DMS 273 (cell line): Measurements from ENCODE around the gene SLC6A17.
A peak's percentile ranks its signal among the peaks of the same experiment; 100 is the strongest.

Source experiments
- DNase-seq: peaks from one replicate; lab custom pipeline; 2025; ENCODE audit not compliant: unreplicated experiment; lab: John Stamatoyannopoulos, UW

SLC6A17 gene

GRCh38 chr1:110135246-110135645 is 15.0 kb upstream of the SLC6A17 start:
- DNase-seq = peak; percentile 51

GRCh38 chr1:110135666-110136065 is 14.6 kb upstream of the SLC6A17 start:
- DNase-seq = peak; percentile 55

- peak; percentile 90 for DNase-seq
These were observed 13.4 kb upstream of the SLC6A17 start for GRCh38 chr1:110136911-110137310.

GRCh38 chr1:110138956-110139355 is 11.3 kb upstream of the SLC6A17 start:
- DNase-seq = peak; percentile 20

GRCh38 chr1:110144366-110144765 is 5.9 kb upstream of the SLC6A17 start:
- DNase-seq = no peak

GRCh38 chr1:110148961-110149360 is 1.3 kb upstream of the SLC6A17 start:
- DNase-seq = peak; percentile 65

- no peak for DNase-seq
These were observed 928 bp downstream of the SLC6A17 start for GRCh38 chr1:110151175-110151669.

GRCh38 chr1:110152133-110152785 is 2.0 kb downstream of the SLC6A17 start:
- peak; percentile 45 for DNase-seq

- DNase-seq = no peak
These were observed 3.2 kb downstream of the SLC6A17 start for GRCh38 chr1:110153407-110153950.

GRCh38 chr1:110155878-110156522 is 5.7 kb downstream of the SLC6A17 start:
- peak; percentile 38 for DNase-seq

- DNase-seq = no peak
These were observed 8.0 kb downstream of the SLC6A17 start for GRCh38 chr1:110158261-110158660.

GRCh38 chr1:110159168-110159567 is 8.9 kb downstream of the SLC6A17 start:
- DNase-seq = peak; percentile 90

GRCh38 chr1:110160538-110161100 is 10.3 kb downstream of the SLC6A17 start:
- DNase-seq = no peak

GRCh38 chr1:110161165-110161564 is 10.9 kb downstream of the SLC6A17 start:
- no peak for DNase-seq

- DNase-seq = no peak
These were observed 11.6 kb downstream of the SLC6A17 start for GRCh38 chr1:110161849-110162248.

- no peak for DNase-seq
These were observed 13.3 kb downstream of the SLC6A17 start for GRCh38 chr1:110163591-110163990.

- DNase-seq = no peak
These were observed 14.5 kb downstream of the SLC6A17 start for GRCh38 chr1:110164725-110165350.

GRCh38 chr1:110165761-110166231 is 15.5 kb downstream of the SLC6A17 start:
- no peak for DNase-seq

GRCh38 chr1:110166861-110167260 is 16.6 kb downstream of the SLC6A17 start:
- DNase-seq = no peak

GRCh38 chr1:110170766-110171733 is 20.8 kb downstream of the SLC6A17 start:
- peak; percentile 98 for DNase-seq
